HG02938 (cell line): ENCODE measurements around the gene CWC22.
"Not testable (repeated sequence)": the region's sequence is repeated elsewhere in the genome, so short reads cannot be mapped to it uniquely, and the experiment has no call there.

Experiments used
- ATAC-seq: cut with Tn5 transposase; IDR thresholded peaks from one replicate; pipeline ENCODE4 v1.9.1; 2021; ENCODE audit warnings: mild to moderate bottlenecking, moderate library complexity; ENCODE audit not compliant: unreplicated experiment

Gene CWC22

GRCh38 chr2:179952658-179953057 lies 54.4 kb downstream of the CWC22 start:
- no peak for ATAC-seq

GRCh38 chr2:179951680-179952079 lies 55.4 kb downstream of the CWC22 start:
- ATAC-seq: peak; percentile 45

GRCh38 chr2:179950391-179950790 lies 56.7 kb downstream of the CWC22 start:
- ATAC-seq: no peak

- ATAC-seq: no peak
Observed at GRCh38 chr2:179949438-179949837, 57.7 kb downstream of the CWC22 start.

GRCh38 chr2:179948058-179948457 lies 59.0 kb downstream of the CWC22 start:
- no peak for ATAC-seq

DNA sequence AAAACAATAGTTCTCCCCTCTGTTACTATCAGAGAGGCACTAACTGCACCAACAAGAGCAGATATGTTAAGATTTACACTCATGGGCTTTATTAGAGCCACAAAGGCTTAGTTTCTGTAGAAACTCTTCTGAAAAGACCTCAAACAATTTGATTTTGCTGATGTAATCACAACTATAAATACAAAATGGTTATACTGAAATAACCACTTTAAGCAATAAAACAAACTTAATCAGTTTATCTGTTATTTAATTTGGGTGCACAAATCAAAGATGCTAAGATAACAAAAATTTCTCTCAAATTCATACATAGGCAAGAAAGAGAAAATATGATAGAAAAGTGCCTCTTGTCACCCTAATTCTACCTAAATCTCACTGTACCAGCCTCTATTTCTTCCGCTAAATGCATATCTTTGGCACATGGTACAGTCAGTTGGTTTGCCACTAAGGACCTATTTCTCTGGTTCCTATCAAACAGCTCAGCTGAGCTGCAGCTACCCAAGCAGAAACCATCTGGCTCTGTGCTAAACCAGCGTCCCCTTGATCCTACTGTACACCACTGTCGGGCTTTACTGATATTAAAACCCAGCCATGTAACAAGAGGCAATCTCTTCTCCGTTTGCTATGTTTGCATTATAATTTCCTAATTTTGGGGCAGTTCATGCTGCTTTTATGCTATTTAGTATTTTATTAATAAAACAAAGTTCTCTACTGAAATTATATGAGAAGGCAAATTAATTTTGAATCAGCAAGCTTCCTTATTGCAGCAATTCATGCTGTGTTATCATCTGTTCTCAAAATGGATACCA lies 60.1 kb downstream of the CWC22 start:
- ATAC-seq: no peak

DNA sequence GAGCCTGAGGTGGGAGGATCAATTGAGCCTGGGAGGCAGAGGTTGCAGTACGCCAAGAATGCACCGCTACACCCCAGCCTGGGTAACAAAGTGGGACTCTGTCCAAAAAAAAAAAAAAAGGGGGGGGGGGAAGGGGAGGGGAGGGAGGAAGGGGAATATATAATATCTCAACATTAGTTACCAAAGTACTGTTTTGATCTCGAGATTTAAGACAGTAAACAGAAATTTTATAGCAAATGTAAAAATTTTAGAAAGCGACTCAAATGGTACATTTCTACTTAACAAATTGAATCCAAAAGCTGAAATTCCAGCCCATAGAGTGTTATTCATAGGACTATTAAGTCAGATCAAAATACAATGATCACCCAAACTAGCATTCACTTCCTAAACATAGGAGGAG lies 60.8 kb downstream of the CWC22 start:
- ATAC-seq: no peak

- no peak for ATAC-seq
Observed at GRCh38 chr2:179939259-179939658, 67.8 kb downstream of the CWC22 start.

DNA sequence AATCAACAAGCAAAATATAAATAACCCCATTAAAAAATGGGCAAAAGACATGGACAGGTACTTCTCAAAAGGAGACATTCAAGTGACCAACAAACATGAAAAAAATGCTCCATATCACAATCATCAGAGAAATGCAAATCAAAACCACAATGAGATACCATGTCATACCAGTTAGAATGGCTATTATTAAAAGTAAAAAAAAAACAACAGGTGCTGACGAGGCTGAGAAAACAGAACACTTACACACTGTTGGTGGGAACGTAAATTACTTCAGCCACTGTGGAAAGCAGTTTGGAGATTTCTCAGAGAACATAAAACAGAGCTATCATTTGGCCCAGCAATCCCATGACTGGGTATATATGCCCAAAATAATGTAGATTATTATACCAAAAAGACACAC lies 69.1 kb downstream of the CWC22 start:
- ATAC-seq: no peak

DNA sequence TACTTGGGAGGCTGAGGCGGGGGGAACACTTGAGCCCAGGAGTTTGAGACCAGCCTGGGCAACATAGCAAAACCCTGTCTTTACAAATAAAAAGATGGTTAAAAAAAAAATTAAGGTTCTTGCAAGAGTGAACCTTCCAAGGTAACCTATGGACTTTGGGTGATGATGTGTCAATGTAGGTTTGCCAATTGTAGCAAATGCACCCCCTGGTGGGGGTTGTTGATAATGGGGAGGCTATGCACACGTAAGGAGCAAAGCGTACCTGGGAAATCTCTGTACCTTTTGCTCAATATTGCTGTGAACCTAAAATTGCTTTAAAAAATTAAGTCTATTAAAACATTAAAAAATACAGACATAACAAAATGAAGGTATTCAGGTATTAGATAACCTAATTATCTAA lies 70.4 kb downstream of the CWC22 start:
- ATAC-seq: no peak

- no peak for ATAC-seq
Observed at GRCh38 chr2:179936141-179936540, 71.0 kb downstream of the CWC22 start.

GRCh38 chr2:179932786-179933185 lies 74.3 kb downstream of the CWC22 start:
- ATAC-seq: no peak

DNA sequence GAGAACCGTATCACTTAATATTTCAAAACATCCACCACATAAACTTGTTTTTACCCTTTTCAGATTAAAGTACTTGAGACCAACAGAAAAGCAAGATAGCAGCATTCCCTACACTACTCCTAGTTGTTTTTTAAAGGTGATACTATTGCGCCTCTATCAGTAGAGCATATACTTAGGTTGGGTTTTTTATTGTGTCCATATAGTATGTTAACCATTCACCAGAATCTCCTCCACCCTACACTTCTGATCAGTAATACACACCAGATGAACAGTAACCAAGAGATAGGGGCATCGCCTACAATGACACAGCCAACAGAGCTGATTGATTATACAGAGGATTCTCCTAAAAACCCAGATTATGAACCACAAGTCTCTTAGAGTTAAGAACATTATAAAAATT lies 75.6 kb downstream of the CWC22 start:
- ATAC-seq: no peak

DNA sequence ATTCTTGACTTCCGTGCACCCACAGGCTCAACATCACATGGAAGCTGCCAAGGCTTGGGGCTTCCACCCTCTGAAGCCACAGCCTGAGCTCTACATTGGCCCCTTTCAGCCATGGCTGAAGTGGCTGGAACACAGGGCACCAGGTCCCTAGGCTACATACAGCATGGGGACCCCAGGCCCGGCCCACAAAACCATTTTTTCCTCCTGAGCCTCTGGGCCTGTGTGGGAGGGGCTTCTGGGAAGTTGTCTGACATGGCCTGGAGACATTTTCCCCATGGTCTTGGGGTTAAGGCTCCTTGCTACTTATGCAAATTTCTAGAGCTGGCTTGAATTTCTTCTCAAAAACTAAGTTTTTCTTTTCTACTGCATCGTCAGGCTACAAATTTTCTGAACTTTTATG lies 77.1 kb downstream of the CWC22 start:
- not testable (repeated sequence) for ATAC-seq

DNA sequence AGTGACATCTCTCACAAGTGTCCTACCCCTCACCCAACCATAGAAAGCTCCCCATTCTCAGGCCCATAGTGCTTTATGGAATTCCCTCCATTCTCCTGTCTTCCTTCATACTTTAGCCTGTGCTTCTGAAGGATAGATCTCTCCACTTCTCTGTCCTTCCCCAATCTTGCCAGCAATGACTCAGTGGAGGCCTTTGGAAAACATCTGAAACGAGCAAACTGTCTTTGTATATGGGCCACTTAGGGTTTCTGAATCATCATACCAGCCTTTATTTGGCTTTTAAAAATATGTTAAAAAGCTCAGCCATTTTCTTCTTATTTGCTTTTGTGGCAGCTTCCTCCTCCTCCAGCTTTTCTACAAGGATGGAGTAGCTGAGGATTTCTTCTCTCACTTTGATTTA lies 80.1 kb downstream of the CWC22 start:
- ATAC-seq: no peak

DNA sequence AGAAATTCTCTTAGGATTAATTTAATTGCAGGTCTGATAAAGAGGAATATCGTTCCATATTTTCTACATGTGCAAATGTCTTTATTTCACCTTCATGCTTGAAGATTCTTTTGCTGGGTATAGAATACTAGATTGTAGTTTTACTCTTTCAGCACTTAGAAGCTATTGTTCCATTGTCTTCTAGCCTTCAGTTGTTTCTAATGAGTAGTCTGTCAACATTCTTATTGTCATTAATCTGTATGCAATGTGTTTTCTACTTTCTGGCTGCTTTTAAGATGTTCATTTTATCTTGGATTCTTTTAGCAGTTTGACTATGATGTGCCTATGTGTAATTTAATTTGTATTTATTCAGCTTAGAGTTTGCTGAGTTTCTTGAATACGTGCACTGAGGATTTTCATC lies 81.4 kb downstream of the CWC22 start:
- ATAC-seq: no peak

- ATAC-seq: no peak
Observed at GRCh38 chr2:179917272-179917671, 89.8 kb downstream of the CWC22 start.

DNA sequence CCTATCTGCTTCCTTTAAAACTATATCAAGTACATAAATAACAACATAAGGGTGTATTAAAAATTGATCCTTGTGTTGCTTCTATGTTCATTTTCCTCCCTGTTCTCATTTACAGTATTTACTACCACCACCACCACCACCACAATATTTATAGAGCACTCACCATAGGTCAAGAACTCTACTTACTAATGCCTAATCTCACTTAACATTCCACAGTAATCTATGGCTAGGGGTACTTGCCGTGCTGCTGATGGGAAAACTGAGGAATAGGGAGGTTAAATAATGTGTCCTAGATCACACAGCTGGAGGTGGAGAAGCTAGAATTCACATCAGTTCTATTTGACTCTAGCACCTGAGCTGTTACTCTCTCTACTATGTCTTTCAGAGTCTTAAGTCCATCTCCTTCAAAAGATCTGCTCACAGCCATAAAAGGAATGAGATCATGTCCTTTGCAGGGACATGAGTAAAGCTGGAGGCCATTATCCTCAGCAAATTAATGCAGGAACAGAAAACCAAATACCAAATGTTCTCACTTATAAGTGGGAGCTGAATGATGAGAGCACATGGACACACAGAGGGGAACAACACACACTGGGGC lies 91.6 kb downstream of the CWC22 start:
- ATAC-seq: no peak

DNA sequence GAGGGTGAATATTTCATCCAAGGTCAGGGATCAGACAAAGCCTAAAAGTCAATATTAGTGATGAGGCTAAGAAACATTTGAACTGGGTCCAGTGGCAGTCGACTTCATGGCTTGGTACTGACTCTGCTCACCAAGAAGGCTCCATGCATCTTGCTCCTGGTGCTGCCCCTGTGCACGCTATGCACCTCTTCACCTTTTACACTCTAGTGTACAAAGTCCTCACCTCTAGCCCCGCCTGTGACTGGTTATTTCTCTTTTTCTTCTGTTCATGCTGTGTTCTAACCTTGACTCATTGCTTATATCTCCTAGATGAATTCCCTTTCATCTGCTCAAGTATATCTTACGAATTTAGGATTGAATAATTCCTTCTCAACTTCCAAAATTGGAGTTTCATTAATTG lies 93.3 kb downstream of the CWC22 start:
- no peak for ATAC-seq

DNA sequence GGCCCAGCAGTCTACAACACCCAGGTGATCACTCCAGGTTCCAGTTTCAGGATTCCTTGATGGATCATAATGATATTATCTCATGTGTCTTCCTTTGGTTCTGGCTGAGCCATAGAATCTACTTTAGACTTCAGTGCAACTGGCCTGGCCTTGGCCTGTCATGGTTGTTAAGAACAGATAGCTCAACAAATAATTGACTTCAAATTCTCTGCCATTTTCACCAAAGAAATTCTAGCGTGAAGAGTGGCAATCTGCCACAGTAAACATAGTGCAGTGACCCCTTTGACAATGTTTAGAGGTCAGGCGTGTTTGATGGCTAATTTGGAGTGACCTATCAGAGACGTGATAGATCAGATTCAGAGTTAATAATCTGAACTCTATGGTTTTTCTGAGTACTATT lies 95.5 kb downstream of the CWC22 start:
- ATAC-seq: no peak

GRCh38 chr2:179910735-179911113 lies 96.4 kb downstream of the CWC22 start:
- no peak for ATAC-seq

GRCh38 chr2:179909845-179910734 lies 97.0 kb downstream of the CWC22 start:
- no peak for ATAC-seq
